COLO829 (cell line): ENCODE data around the gene HBP1.
"Not testable (repeated sequence)": the region's sequence is repeated elsewhere in the genome, so short reads cannot be mapped to it uniquely, and the experiment has no call there.

Source experiments
- DNase-seq: peaks from one replicate; pipeline ENCODE4 v3.0.0; 2012; ENCODE audit warnings: low spot score

The HBP1 gene

GRCh38 chr7:107224374-107225223 is 55.8 kb downstream of the HBP1 start:
- DNase-seq: no peak

- DNase-seq: no peak
These were observed 59.5 kb downstream of the HBP1 start for GRCh38 chr7:107228291-107228690.

GRCh38 chr7:107230334-107230733 is 61.5 kb downstream of the HBP1 start:
- no peak for DNase-seq

- DNase-seq: no peak
These were observed 63.8 kb downstream of the HBP1 start for GRCh38 chr7:107232568-107233090.

- no peak for DNase-seq
These were observed 64.4 kb downstream of the HBP1 start for GRCh38 chr7:107233174-107233573.

GRCh38 chr7:107233981-107234380 is 65.2 kb downstream of the HBP1 start:
- no peak for DNase-seq

- DNase-seq: no peak
These were observed 65.6 kb downstream of the HBP1 start for GRCh38 chr7:107234436-107234835.

GRCh38 chr7:107236862-107237261 is 68.1 kb downstream of the HBP1 start:
- no peak for DNase-seq

GRCh38 chr7:107237451-107237850 is 68.6 kb downstream of the HBP1 start:
- DNase-seq: no peak

- no peak for DNase-seq
These were observed 73.5 kb downstream of the HBP1 start for GRCh38 chr7:107242267-107242666.

GRCh38 chr7:107244613-107245012 is 75.8 kb downstream of the HBP1 start:
- no peak for DNase-seq

GRCh38 chr7:107246836-107247235 is 78.0 kb downstream of the HBP1 start:
- DNase-seq: not testable (repeated sequence)

- no peak for DNase-seq
These were observed 79.9 kb downstream of the HBP1 start for GRCh38 chr7:107248551-107249316.

- DNase-seq: no peak
These were observed 83.2 kb downstream of the HBP1 start for GRCh38 chr7:107251963-107252362.
